GM19239 (cell line): ENCODE measurements around the gene AKAP13.
"Not testable (repeated sequence)": the region's sequence is repeated elsewhere in the genome, so short reads cannot be mapped to it uniquely, and the experiment has no call there.

ENCODE experiments used
- DNase-seq: peaks from one replicate; pipeline ENCODE4 v3.0.0; 2011; ENCODE audit warnings: low spot score; ENCODE audit not compliant: insufficient read length
- FAIRE-seq: peaks from 2 replicates; lab custom pipeline; 2011; peaks lifted over from hg19 to GRCh38; lab: Jason Lieb, UNC

The AKAP13 gene

GRCh38 chr15:85464471-85464870, 84.1 kb downstream of the AKAP13 start:
- FAIRE-seq: no peak

GRCh38 chr15:85470563-85471271, 90.3 kb downstream of the AKAP13 start:
- DNase-seq: no peak
- FAIRE-seq: no peak

More at GRCh38 chr15:85464471-85464870, 84.1 kb downstream of the AKAP13 start:
- DNase-seq: no peak

DNA sequence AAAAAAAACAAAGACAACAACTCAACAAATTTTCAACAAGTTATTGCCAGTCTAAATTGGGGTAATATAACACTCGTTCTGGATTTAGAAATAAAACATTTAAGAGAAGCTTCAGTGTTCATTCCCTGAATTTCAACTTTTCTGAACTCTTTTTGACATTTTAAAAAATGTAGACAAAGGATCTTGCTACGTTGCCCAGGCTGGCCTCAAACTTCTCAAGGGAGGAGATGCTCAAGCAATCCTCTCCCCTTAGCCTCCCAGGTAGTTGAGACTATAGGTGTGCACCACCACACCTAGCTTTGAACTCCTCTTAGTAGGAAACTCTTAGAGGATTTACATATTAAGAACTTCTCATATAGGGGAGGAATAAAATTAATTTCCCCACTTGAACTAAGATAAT, 91.9 kb downstream of the AKAP13 start:
- FAIRE-seq (no peak), DNase-seq (no peak)

DNA sequence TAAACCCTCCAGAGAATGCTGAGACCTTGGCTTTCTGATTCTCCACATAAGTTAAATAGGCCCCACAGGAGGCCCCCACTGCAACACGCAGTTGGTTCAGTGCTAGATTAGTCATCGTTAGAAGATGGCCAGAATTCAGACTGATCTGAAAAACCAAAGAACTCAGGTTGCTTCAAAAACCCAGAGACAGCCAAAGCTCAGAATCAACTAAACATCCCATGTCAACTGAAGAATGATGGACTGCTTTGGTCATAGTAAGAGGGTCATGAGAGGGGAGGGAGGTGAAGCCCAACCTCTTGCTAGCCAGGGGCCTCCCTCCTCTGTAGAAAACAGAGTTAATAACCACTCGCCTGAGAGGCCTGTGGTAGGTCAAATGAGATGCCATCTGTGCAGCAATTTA, 93.1 kb downstream of the AKAP13 start:
- FAIRE-seq (no peak), DNase-seq (no peak)

- DNase-seq (no peak), FAIRE-seq (peak; percentile 78)
These were observed 94.4 kb downstream of the AKAP13 start for GRCh38 chr15:85474700-85475316.

GRCh38 chr15:85475317-85475701, 94.9 kb downstream of the AKAP13 start:
- no peak for DNase-seq
- no peak for FAIRE-seq

DNA sequence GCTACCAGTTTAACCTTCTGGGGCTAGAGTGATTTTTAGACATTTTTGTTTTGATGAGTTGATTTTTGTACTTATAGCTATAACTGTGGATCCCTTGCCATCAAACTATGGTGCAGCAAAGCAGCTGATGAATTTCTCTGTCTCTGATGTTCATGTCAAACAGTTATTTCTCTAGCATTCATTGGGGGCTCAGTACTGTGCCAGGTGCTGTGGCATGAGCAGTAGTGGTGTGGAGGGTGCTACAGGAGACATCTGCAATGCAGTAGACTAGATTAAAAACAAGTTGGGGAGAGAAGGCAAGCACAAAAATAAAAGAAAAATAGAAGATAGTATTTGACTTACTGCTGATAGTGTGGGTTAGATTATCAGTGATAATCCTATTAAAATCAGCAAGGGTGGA, 95.3 kb downstream of the AKAP13 start:
- peak; percentile 83 for FAIRE-seq
- DNase-seq: no peak

- no peak for FAIRE-seq
These were observed 96.7 kb downstream of the AKAP13 start for GRCh38 chr15:85477061-85477460.

GRCh38 chr15:85477730-85478129, 97.3 kb downstream of the AKAP13 start:
- DNase-seq (no peak), FAIRE-seq (no peak)

More at GRCh38 chr15:85477061-85477460, 96.7 kb downstream of the AKAP13 start:
- DNase-seq: no peak

DNA sequence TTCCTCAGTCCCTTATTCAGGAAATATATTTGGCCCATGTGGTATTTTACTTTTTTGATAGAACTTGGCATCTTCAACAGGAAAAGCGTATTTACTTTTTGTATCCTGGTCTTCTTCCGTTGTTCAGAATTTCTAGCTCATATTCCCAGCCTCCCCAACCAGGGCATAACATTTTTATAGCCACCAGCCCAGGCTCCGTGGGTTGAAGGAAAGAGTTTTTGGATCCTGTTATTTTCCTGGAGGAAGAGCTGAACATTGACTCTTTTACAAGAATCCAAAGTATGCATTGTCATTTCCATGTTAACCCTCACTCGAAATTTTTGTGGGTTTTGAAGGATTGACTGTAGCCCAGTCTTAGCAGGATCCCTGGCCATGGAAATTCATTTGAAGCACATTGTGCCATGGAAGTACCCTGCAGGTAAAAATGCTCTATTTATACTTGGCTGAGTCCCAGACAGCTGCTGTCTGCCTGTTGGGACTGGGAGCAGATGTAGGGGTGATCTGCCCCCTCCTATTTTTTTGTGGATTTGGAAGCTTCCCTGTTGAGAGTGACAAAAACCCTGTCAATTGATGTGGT, 98.8 kb downstream of the AKAP13 start:
- no peak for DNase-seq
- no peak for FAIRE-seq

GRCh38 chr15:85480923-85481322, 100.5 kb downstream of the AKAP13 start:
- DNase-seq (no peak), FAIRE-seq (peak; percentile 37)

GRCh38 chr15:85481543-85481942, 101.1 kb downstream of the AKAP13 start:
- not testable (repeated sequence) for FAIRE-seq, DNase-seq

DNA sequence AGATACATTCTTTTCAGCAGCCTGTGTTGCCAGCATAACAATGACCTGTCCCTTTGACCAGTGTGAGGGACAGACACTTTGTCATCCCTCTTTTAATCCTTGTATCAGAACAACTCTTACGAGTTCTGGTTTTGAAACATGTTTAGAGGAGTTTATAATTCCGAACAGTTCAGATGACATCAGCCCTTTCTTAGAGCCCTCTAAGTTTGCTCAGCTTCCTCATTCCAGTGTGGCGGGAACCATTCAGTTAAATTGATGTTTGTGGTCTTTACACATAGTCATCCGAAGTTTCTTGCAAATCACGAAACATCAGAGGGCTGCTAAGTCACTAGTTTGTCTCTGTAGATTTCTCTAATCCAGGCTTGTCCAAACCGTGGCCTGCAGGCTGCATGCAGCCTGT, 102.5 kb downstream of the AKAP13 start:
- DNase-seq: no peak
- FAIRE-seq: no peak

DNA sequence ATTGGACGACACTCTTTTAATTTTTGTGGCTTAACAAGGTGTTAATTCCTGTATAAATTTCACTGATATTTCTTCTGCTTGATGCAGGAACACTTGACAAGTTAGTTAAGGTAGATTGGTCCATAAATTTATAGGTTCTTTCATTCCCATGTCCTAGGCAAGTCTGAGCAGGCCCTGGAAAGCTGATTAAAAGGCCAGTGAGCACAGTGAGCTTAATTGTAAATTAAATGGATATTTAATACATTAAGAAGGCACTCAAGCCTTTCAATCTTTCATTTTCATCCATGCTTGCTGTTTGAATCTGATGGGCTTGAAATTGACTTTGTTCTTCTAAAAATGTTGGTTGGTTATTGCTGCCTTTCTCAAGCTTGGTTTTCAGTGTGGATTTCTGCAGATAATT, 103.6 kb downstream of the AKAP13 start:
- not testable (repeated sequence) for FAIRE-seq, DNase-seq

GRCh38 chr15:85484923-85485322, 104.5 kb downstream of the AKAP13 start:
- not testable (repeated sequence) for FAIRE-seq, DNase-seq

DNA sequence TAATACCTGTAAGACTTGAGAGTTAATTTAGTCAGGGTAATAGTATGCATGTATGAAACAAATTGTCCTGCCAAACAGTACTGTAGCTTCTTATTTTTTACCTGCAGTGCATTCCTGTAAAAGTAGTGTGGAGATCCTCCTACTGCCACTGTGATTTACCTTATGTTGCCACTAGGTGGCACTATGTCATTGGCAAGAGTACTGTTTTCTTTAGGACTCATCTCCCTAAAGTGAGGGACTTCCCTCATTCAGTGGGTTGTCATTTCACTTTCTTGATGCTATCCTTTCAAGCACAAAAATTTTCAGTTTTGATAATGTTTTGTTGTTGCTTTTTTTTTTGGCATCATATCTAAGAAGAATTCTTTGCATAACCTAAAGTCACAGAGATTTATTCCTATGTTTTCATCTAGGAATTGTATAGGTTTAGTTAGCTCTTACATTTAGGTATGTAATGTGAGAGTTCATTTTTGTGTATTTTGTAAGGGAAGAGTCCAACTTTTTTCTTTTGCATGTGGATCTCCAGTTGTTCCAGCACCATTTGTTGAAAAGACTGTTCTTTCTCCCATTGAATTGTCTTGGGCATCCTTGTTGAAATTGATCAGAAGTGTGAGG, 105.7 kb downstream of the AKAP13 start:
- DNase-seq: peak; percentile 48
- FAIRE-seq: peak; percentile 88

DNA sequence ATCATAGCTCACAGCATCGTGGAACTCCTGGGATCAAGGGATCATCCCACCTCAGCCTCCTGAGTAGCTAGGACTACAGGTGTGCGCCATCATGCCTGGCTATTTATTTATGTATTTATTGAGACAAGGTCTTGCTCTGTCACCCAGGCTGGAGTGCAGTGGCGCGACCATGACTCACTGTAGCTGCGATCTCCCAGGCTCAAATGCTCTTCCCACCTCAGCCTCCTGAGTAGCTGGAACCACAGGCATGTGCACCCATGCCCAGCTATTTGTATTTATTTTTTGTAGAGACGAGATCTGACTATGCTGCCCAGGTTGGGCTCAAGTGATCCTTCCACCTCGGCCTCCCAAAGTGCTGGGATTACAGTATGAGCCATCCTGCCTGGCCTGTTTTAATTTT, 107.4 kb downstream of the AKAP13 start:
- FAIRE-seq: not testable (repeated sequence)

DNA sequence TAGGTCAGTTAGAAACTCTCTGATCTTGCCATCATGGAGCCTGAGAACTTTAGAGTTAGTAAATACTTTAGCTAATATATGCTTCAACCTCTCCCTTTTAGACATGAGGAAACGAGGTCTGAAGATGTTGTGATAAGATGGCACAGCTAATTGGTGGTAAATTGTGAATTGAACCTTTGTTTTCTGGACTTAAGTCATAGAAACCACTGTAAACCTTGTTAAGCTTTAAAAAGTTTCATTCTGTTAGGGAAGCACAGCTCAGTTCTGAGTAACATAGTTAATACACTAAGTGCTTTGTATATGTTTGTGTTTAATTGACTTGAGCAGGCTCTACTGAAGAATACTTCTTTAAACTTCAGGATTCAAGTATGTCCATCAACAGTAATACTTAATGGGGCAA, 108.6 kb downstream of the AKAP13 start:
- DNase-seq: no peak
- FAIRE-seq: no peak

More for the DNA sequence above, 107.4 kb downstream of the AKAP13 start:
- not testable (repeated sequence) for DNase-seq

DNA sequence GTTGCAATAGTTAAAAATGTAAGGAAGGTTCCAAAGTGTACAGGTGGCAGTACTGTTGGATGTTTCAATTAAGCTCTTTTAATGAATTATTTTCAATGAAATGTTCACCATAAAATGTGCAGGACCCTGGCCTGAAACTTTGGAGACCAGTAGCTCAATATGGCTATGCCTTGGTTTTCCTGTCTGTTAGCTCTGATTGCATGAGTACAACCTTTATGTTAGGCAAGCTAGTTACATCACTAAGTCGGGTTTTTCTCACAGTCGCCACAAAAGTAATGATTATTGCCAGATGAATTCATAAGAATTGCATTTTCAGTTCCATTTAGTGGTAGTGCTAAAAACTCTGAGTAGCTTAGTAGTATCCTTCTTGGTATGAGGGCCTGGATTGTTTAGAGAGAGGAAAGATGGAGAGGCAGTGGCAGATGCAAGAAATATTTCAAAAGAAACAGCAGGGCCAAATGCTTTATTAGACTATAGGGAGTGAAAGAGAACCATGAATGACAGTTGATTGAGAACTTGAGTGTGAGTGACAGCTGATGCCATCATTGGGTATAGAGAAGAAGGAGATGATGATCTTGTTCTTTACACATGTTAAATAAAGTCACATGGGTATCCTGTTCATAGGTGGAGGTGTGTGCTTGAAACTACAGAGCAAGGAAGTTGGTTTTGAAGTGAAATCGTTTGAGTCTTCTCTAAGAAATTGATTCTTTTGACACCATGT, 109.5 kb downstream of the AKAP13 start:
- FAIRE-seq: no peak
- no peak for DNase-seq

DNA sequence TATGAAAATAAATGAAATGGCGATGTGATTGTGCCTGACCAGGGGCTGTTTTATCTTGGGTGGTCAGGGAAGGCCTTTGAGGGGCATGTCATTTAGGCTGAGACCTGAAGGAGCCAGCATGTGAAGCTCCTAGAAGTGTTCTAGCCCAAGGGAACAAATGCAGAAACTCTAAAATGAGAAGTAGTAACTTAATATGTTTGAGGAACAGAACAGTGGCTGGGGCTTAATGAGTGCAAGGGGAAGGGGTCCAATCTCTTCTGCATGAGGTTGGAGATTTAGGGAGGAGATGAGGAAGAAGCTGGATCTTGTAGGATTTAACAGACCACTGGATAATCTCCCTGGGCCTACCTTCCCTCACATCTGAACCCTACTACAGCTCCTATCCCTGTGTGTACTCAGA, 110.5 kb downstream of the AKAP13 start:
- no peak for DNase-seq
- no peak for FAIRE-seq
